Smooth muscle cell (in vitro differentiated cells): ENCODE measurements around the gene LRRC52. TPM values are rescaled to one million over a fixed set of nuclear protein-coding genes. Genes with fewer than 3 reads are reported as not detected.

ENCODE experiments used
- DNase-seq: peaks from one replicate; lab custom pipeline; 2025; ENCODE audit not compliant: unreplicated experiment; lab: John Stamatoyannopoulos, UW
- H2AFZ ChIP-seq: fragments of 200-600 bp; sonication (generic); 2 replicates; pipeline ENCODE4 v1.6.0; 2016; ENCODE audit warnings: antibody characterized with exemption, low read depth, mild to moderate bottlenecking
- H3F3A ChIP-seq: fragments of 200-600 bp; sonication (generic); 2 replicates; pipeline ENCODE4 v1.6.0; 2017; ENCODE audit warnings: antibody characterized with exemption, low read depth
- H3K27ac ChIP-seq: fragments of 200-600 bp; sonication (generic); 2 replicates; pipeline ENCODE4 v1.5.1; 2016; ENCODE audit warnings: low read depth, mild to moderate bottlenecking
- H3K27me3 ChIP-seq: fragments of 200-600 bp; sonication (generic); 2 replicates; pipeline ENCODE4 v1.6.1; 2016; ENCODE audit warnings: low read depth, mild to moderate bottlenecking
- H3K36me3 ChIP-seq: fragments of 200-600 bp; sonication (generic); 2 replicates; pipeline ENCODE4 v1.5.1; 2016; ENCODE audit warnings: low read depth
- H3K4me1 ChIP-seq: fragments of 200-600 bp; sonication (generic); 2 replicates; pipeline ENCODE4 v1.5.1; 2016; ENCODE audit warnings: low read depth
- H3K4me2 ChIP-seq: fragments of 200-600 bp; sonication (generic); 2 replicates; pipeline ENCODE4 v1.6.0; 2016; ENCODE audit warnings: mild to moderate bottlenecking
- H3K4me3 ChIP-seq: fragments of 200-600 bp; sonication (generic); 2 replicates; pipeline ENCODE4 v1.5.1; 2016; ENCODE audit warnings: mild to moderate bottlenecking
- H3K79me2 ChIP-seq: fragments of 200-600 bp; sonication (generic); 2 replicates; pipeline ENCODE4 v1.6.0; 2016; ENCODE audit warnings: low read depth, mild to moderate bottlenecking
- H3K9ac ChIP-seq: fragments of 200-600 bp; sonication (generic); 2 replicates; pipeline ENCODE4 v1.6.0; 2016; ENCODE audit warnings: low read depth
- H3K9me3 ChIP-seq: fragments of 200-600 bp; sonication (generic); replicated peaks from 2 replicates; pipeline ENCODE4 v1.5.1; 2016; ENCODE audit warnings: low read depth
- H4K20me1 ChIP-seq: fragments of 200-600 bp; sonication (generic); 2 replicates; pipeline ENCODE4 v1.6.0; 2016; ENCODE audit warnings: low read depth
- WGBS: methylation state at CpG from one replicate; pipeline ENCODE4 v1.1.7; 2016; ENCODE audit warnings: low lambda C conversion rate; 5-methylcytosine and 5-hydroxymethylcytosine counted together
- polyA plus RNA-seq: library from polyadenylated mRNA; unstranded; fragments of >200 nt; fragmentation: Nextera tagmentation; extraction: Ambion mirVana; gene quantifications from 2 replicates; pipeline ENCODE4 v1.2.1, GENCODE V29; 2016
- total RNA-seq: library from RNA; depleted of rRNA; stranded (reverse); fragments of >200 nt; gene quantifications from 2 replicates; pipeline ENCODE4 v1.2.3, GENCODE V29; 2014
- TF ChIP-seq, protein P1 (sequence below): fragments of 200-600 bp; sonication (generic); IDR thresholded peaks from 2 replicates; pipeline ENCODE4 v1.5.1; 2017; ENCODE audit warnings: borderline replicate concordance, mild to moderate bottlenecking, antibody characterized with exemption; ENCODE audit not compliant: insufficient read depth, poor library complexity, severe bottlenecking

Gene LRRC52
- total and polyA plus RNA-seq, 2 experiments from 2014 or later: not detected

- Histone ChIP-seq H3K79me2 (no peaks in the 10 kb centered on the region), H3F3A (no peaks in the 10 kb centered on the region), H3K4me2 (no peak overlapping the region), H3K4me1 (no peaks in the 10 kb centered on the region), H3K27me3 (peaks cover 3% of the 10 kb centered on the region), H2AFZ (no peak overlapping the region), H3K9ac (no peak overlapping the region), H3K9me3 (no peaks in the 10 kb centered on the region), H3K4me3 (no peak overlapping the region), H3K27ac (no peak overlapping the region), H3K36me3 (no peaks in the 10 kb centered on the region), H4K20me1 (no peaks in the 10 kb centered on the region)
- no peak for DNase-seq
- 96% methylated on average over 1 of the region's 1 CpG for WGBS
- TF ChIP-seq, protein P1, sequence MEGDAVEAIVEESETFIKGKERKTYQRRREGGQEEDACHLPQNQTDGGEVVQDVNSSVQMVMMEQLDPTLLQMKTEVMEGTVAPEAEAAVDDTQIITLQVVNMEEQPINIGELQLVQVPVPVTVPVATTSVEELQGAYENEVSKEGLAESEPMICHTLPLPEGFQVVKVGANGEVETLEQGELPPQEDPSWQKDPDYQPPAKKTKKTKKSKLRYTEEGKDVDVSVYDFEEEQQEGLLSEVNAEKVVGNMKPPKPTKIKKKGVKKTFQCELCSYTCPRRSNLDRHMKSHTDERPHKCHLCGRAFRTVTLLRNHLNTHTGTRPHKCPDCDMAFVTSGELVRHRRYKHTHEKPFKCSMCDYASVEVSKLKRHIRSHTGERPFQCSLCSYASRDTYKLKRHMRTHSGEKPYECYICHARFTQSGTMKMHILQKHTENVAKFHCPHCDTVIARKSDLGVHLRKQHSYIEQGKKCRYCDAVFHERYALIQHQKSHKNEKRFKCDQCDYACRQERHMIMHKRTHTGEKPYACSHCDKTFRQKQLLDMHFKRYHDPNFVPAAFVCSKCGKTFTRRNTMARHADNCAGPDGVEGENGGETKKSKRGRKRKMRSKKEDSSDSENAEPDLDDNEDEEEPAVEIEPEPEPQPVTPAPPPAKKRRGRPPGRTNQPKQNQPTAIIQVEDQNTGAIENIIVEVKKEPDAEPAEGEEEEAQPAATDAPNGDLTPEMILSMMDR: no peak
Observed at GRCh38 chr1:165573787-165574186, 30.0 kb downstream of the LRRC52 start.

DNA sequence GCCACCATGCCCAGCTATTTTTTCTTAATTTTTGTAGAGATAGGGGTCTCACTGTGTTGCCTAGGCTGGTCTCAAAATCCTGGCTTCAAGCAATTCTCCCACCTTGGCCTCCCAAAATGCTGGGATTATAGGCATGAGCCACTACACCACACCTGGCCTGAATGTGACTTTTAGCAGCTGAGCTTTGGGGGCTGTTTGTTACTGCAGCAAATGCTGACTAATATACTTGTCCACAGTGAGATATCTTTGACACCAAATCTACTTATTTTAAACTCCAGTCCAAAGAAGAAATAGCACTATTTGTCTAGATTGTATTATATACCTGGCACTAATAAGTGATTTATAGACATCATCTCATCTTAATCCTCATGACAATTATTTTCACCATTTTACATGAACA is 30.5 kb downstream of the LRRC52 start:
- Histone ChIP-seq H3K4me2 (no peak overlapping the region), H4K20me1 (no peaks in the 10 kb centered on the region), H3K9ac (no peak overlapping the region), H3K9me3 (no peaks in the 10 kb centered on the region), H3K27me3 (peaks cover 3% of the 10 kb centered on the region), H2AFZ (no peak overlapping the region), H3K36me3 (no peaks in the 10 kb centered on the region), H3K79me2 (no peaks in the 10 kb centered on the region), H3K27ac (no peak overlapping the region), H3K4me3 (no peak overlapping the region), H3K4me1 (no peaks in the 10 kb centered on the region), H3F3A (no peaks in the 10 kb centered on the region)
- TF ChIP-seq, protein P1: no peak
- DNase-seq: no peak

DNA sequence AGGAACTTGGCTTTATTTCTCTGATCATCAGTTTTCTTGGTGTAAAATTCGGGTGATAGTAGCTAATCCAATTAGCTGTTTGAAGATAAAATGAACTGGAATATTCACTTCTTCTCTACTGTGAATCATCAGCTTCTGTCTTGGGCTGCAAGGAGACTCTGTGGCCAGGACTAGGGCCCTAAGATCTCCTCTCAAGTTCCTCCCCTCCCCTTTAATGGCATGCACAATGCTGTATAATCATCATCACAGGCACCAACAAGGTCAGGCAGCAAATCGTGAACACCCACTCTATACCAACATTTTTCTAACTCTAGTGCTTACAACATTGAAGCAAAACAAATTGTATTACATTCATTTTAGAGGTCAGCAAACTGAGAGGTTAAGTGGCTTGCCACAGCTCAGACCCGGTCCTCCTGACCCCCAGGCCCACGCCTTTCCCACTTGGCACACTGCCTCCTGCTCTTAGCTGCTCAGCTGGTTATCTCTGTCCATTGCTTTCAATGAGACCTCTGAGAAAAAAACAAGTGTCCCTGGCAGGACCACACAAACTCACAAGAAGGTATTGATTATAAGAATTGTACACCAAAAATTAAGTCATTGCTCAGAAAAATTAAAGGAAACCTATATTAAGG is 31.8 kb downstream of the LRRC52 start:
- H4K20me1 ChIP-seq: no peaks in the 10 kb centered on the region
- H3K36me3 ChIP-seq: no peaks in the 10 kb centered on the region
- H2AFZ ChIP-seq: no peak overlapping the region
- no peak overlapping the region for H3K9ac ChIP-seq
- no peak overlapping the region for H3K4me2 ChIP-seq
- H3K4me3 ChIP-seq: no peak overlapping the region
- no peaks in the 10 kb centered on the region for H3K9me3 ChIP-seq
- H3K27me3 ChIP-seq: peaks cover 3% of the 10 kb centered on the region
- H3K79me2 ChIP-seq: no peaks in the 10 kb centered on the region
- WGBS: 62% methylated on average over 4 of the region's 4 CpGs
- no peak overlapping the region for H3K27ac ChIP-seq
- DNase-seq: no peak
- H3F3A ChIP-seq: no peaks in the 10 kb centered on the region
- no peaks in the 10 kb centered on the region for H3K4me1 ChIP-seq
- TF ChIP-seq, protein P1: no peak

GRCh38 chr1:165576536-165576935 is 32.7 kb downstream of the LRRC52 start:
- Histone ChIP-seq H3K4me1 (no peaks in the 10 kb centered on the region), H3K4me3 (no peak overlapping the region), H3K36me3 (no peaks in the 10 kb centered on the region), H3K27me3 (peaks cover 3% of the 10 kb centered on the region), H2AFZ (no peak overlapping the region), H4K20me1 (no peaks in the 10 kb centered on the region), H3K9me3 (no peaks in the 10 kb centered on the region), H3K9ac (no peak overlapping the region), H3K27ac (no peak overlapping the region), H3K79me2 (no peaks in the 10 kb centered on the region), H3K4me2 (no peak overlapping the region), H3F3A (no peaks in the 10 kb centered on the region)
- DNase-seq: no peak
- TF ChIP-seq, protein P1: no peak
- whole genome bisulfite sequencing: 70% methylated on average over 2 of the region's 2 CpGs
